Ishikawa (cell line): ENCODE data around the gene CDH13.

Experiments
- CEBPB ChIP-seq: IDR thresholded peaks from 2 replicates; pipeline ENCODE4 v1.6.1; 2012
- CREB1 ChIP-seq: IDR thresholded peaks from 2 replicates; pipeline ENCODE4 v1.6.1; 2012; ENCODE audit warnings: low read depth
- EGR1 ChIP-seq: IDR thresholded peaks from 2 replicates; pipeline ENCODE4 v1.6.1; 2012
- EP300 ChIP-seq: IDR thresholded peaks from 2 replicates; pipeline ENCODE4 v1.6.1; 2012; ENCODE audit warnings: borderline replicate concordance
- FOXM1 ChIP-seq: IDR thresholded peaks from 2 replicates; pipeline ENCODE4 v1.6.1; 2012; ENCODE audit warnings: low read depth, borderline replicate concordance
- NFIC ChIP-seq: IDR thresholded peaks from 2 replicates; pipeline ENCODE4 v1.6.1; 2012
- RAD21 ChIP-seq: IDR thresholded peaks from 2 replicates; pipeline ENCODE4 v1.6.1; 2012; ENCODE audit warnings: low read depth
- TAF1 ChIP-seq: IDR thresholded peaks from 2 replicates; pipeline ENCODE4 v1.6.1; 2012; ENCODE audit warnings: low read depth, mild to moderate bottlenecking
- TCF12 ChIP-seq: IDR thresholded peaks from 2 replicates; pipeline ENCODE4 v1.6.1; 2012; ENCODE audit warnings: low read depth
- TEAD4 ChIP-seq: IDR thresholded peaks from 2 replicates; pipeline ENCODE4 v1.6.1; 2012
- YY1 ChIP-seq: IDR thresholded peaks from 2 replicates; pipeline ENCODE4 v1.6.1; 2012; ENCODE audit warnings: low read depth
- ZBTB7A ChIP-seq: IDR thresholded peaks from 2 replicates; pipeline ENCODE4 v1.6.1; 2012; ENCODE audit warnings: low read depth
- TF ChIP-seq, protein P1 (sequence below): IDR thresholded peaks from 2 replicates; pipeline ENCODE4 v1.6.1; 2012
- TF ChIP-seq, protein P2 (sequence below): IDR thresholded peaks from 2 replicates; pipeline ENCODE4 v1.6.1; 2012; ENCODE audit warnings: low read depth, mild to moderate bottlenecking
- TF ChIP-seq, protein P3 (sequence below): IDR thresholded peaks from 2 replicates; pipeline ENCODE4 v1.6.1; 2012

Gene CDH13

GRCh38 chr16:83312015-83312717 lies 685.4 kb downstream of the CDH13 start:
- no peak for TF ChIP-seq NFIC
- no peak for TF ChIP-seq TAF1
- TF ChIP-seq, protein P1, sequence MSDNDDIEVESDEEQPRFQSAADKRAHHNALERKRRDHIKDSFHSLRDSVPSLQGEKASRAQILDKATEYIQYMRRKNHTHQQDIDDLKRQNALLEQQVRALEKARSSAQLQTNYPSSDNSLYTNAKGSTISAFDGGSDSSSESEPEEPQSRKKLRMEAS: no peak
- no peak for TF ChIP-seq ZBTB7A
- TF ChIP-seq FOXM1: no peak
- no peak for TF ChIP-seq EGR1
- TF ChIP-seq, protein P2, sequence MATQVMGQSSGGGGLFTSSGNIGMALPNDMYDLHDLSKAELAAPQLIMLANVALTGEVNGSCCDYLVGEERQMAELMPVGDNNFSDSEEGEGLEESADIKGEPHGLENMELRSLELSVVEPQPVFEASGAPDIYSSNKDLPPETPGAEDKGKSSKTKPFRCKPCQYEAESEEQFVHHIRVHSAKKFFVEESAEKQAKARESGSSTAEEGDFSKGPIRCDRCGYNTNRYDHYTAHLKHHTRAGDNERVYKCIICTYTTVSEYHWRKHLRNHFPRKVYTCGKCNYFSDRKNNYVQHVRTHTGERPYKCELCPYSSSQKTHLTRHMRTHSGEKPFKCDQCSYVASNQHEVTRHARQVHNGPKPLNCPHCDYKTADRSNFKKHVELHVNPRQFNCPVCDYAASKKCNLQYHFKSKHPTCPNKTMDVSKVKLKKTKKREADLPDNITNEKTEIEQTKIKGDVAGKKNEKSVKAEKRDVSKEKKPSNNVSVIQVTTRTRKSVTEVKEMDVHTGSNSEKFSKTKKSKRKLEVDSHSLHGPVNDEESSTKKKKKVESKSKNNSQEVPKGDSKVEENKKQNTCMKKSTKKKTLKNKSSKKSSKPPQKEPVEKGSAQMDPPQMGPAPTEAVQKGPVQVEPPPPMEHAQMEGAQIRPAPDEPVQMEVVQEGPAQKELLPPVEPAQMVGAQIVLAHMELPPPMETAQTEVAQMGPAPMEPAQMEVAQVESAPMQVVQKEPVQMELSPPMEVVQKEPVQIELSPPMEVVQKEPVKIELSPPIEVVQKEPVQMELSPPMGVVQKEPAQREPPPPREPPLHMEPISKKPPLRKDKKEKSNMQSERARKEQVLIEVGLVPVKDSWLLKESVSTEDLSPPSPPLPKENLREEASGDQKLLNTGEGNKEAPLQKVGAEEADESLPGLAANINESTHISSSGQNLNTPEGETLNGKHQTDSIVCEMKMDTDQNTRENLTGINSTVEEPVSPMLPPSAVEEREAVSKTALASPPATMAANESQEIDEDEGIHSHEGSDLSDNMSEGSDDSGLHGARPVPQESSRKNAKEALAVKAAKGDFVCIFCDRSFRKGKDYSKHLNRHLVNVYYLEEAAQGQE: no peak
- TF ChIP-seq, protein P3, sequence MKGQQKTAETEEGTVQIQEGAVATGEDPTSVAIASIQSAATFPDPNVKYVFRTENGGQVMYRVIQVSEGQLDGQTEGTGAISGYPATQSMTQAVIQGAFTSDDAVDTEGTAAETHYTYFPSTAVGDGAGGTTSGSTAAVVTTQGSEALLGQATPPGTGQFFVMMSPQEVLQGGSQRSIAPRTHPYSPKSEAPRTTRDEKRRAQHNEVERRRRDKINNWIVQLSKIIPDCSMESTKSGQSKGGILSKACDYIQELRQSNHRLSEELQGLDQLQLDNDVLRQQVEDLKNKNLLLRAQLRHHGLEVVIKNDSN: no peak
- TF ChIP-seq YY1: no peak
- no peak for TF ChIP-seq RAD21
- no peak for TF ChIP-seq EP300
- TF ChIP-seq TEAD4: no peak
- no peak for TF ChIP-seq CREB1
- no peak for TF ChIP-seq TCF12
- TF ChIP-seq CEBPB: no peak

DNA sequence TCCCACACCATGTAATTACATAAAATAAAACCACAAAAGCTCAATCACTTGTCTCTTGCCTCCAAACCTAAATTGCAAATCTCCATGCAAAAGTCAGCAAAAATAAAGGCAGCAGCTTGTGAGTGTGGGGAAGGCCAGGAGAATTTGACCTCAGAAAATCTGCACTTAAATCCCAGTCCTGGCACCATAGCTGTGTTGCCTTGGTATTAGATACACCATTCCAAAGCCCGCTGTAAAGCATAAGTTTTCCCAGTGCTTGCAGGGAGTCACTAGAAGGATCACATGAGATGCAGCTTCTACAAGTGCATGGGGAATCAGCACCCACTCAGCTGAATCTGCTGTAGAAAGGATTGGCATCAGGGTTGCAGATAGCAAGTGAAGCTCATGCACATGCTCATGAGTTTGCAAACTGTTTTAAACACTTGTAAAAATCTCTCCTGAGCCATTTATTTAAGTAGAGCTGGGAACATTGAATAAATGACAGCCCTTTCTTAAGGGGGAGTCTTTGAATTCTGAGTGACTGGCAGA lies 686.0 kb downstream of the CDH13 start:
- TF ChIP-seq ZBTB7A (no peak), NFIC (no peak)

GRCh38 chr16:83315271-83315670 lies 688.5 kb downstream of the CDH13 start:
- no peak for TF ChIP-seq EGR1
- TF ChIP-seq YY1: no peak
- TF ChIP-seq, protein P1: no peak
- TF ChIP-seq, protein P3: no peak
- TF ChIP-seq, protein P2: no peak
- no peak for TF ChIP-seq ZBTB7A
- no peak for TF ChIP-seq TEAD4

- TF ChIP-seq EGR1 (no peak), CREB1 (no peak), YY1 (no peak), FOXM1 (no peak), TEAD4 (no peak), NFIC (no peak), RAD21 (no peak), CEBPB (no peak), TCF12 (no peak), EP300 (no peak), ZBTB7A (no peak), TAF1 (no peak)
- TF ChIP-seq, protein P1: no peak
- TF ChIP-seq, protein P3: no peak
- TF ChIP-seq, protein P2: no peak
These were observed 689.7 kb downstream of the CDH13 start for GRCh38 chr16:83316458-83316857.
